GM18519 (cell line): ENCODE results near the gene OLR1.
A peak's percentile ranks its signal among the peaks of the same experiment; 100 is the strongest.

Source experiments
- ATAC-seq: cut with Tn5 transposase; IDR thresholded peaks from one replicate; pipeline ENCODE4 v1.9.1; 2021; ENCODE audit warnings: mild to moderate bottlenecking, moderate library complexity; ENCODE audit not compliant: unreplicated experiment, low FRiP score

Gene OLR1

GRCh38 chr12:10154145-10154496, 17.8 kb downstream of the OLR1 start:
- ATAC-seq: no peak

- ATAC-seq: no peak
Observed at GRCh38 chr12:10153271-10154144, 18.4 kb downstream of the OLR1 start.

GRCh38 chr12:10151621-10152020, 20.3 kb downstream of the OLR1 start:
- ATAC-seq: no peak

GRCh38 chr12:10147714-10148403, 24.1 kb downstream of the OLR1 start:
- peak; percentile 67 for ATAC-seq

GRCh38 chr12:10142976-10143589, 28.8 kb downstream of the OLR1 start:
- no peak for ATAC-seq

- ATAC-seq: no peak
Observed at GRCh38 chr12:10140001-10140400, 31.9 kb downstream of the OLR1 start.

- no peak for ATAC-seq
Observed at GRCh38 chr12:10136637-10137205, 35.2 kb downstream of the OLR1 start.

- ATAC-seq: no peak
Observed at GRCh38 chr12:10135126-10135525, 36.8 kb downstream of the OLR1 start.

- ATAC-seq: no peak
Observed at GRCh38 chr12:10132850-10133370, 39.0 kb downstream of the OLR1 start.

GRCh38 chr12:10131111-10131690, 40.7 kb downstream of the OLR1 start:
- no peak for ATAC-seq

- peak; percentile 92 for ATAC-seq
Observed at GRCh38 chr12:10130042-10130441, 41.9 kb downstream of the OLR1 start, which contains the start of gene CLEC7A. Gene CLEC7A (minus strand): TSS chr12:10130199. CDS start chr12:10130082, 117 bp downstream.

GRCh38 chr12:10128687-10129086, 43.2 kb downstream of the OLR1 start:
- ATAC-seq: no peak

- ATAC-seq: no peak
Observed at GRCh38 chr12:10126413-10126812, 45.5 kb downstream of the OLR1 start.

GRCh38 chr12:10122689-10123088, 49.2 kb downstream of the OLR1 start:
- ATAC-seq: no peak

- ATAC-seq: no peak
Observed at GRCh38 chr12:10121278-10121677, 50.7 kb downstream of the OLR1 start.

GRCh38 chr12:10119066-10119465, 52.9 kb downstream of the OLR1 start:
- no peak for ATAC-seq

GRCh38 chr12:10115890-10116289, 56.0 kb downstream of the OLR1 start:
- ATAC-seq: no peak

GRCh38 chr12:10115311-10115710, 56.6 kb downstream of the OLR1 start:
- ATAC-seq: no peak

- ATAC-seq: no peak
Observed at GRCh38 chr12:10113920-10114319, 58.0 kb downstream of the OLR1 start.

GRCh38 chr12:10113075-10113474, 58.9 kb downstream of the OLR1 start:
- no peak for ATAC-seq
